Adipocyte (in vitro differentiated cells): ENCODE measurements around the gene OPN1SW.

ENCODE experiments used
- DNase-seq: peaks from one replicate; pipeline ENCODE4 v3.0.0-alpha.2; 2015; ENCODE audit warnings: low read depth
- H3K27me3 ChIP-seq: replicated peaks from 2 replicates; pipeline ENCODE4 v1.7.0; 2013; ENCODE audit warnings: mild to moderate bottlenecking, low read length, moderate library complexity; ENCODE audit not compliant: control insufficient read depth, insufficient read depth
- H3K36me3 ChIP-seq: 2 replicates; pipeline ENCODE4 v1.7.0; 2013; ENCODE audit warnings: low read length, mild to moderate bottlenecking, moderate library complexity; ENCODE audit not compliant: control insufficient read depth, insufficient read depth, severe bottlenecking
- H3K4me1 ChIP-seq: 2 replicates; pipeline ENCODE4 v1.7.0; 2013; ENCODE audit warnings: mild to moderate bottlenecking, low read length, moderate library complexity; ENCODE audit not compliant: control insufficient read depth, insufficient read depth
- H3K4me3 ChIP-seq: 2 replicates; pipeline ENCODE4 v1.7.0; 2013; ENCODE audit warnings: mild to moderate bottlenecking, low read length, moderate library complexity
- H3K9ac ChIP-seq: 2 replicates; pipeline ENCODE4 v1.7.0; 2013; ENCODE audit warnings: mild to moderate bottlenecking, low read length, moderate library complexity
- H3K9me3 ChIP-seq: 2 replicates; pipeline ENCODE4 v1.7.0; 2013; ENCODE audit warnings: mild to moderate bottlenecking, low read length, moderate library complexity; ENCODE audit not compliant: control insufficient read depth

The OPN1SW gene

DNA sequence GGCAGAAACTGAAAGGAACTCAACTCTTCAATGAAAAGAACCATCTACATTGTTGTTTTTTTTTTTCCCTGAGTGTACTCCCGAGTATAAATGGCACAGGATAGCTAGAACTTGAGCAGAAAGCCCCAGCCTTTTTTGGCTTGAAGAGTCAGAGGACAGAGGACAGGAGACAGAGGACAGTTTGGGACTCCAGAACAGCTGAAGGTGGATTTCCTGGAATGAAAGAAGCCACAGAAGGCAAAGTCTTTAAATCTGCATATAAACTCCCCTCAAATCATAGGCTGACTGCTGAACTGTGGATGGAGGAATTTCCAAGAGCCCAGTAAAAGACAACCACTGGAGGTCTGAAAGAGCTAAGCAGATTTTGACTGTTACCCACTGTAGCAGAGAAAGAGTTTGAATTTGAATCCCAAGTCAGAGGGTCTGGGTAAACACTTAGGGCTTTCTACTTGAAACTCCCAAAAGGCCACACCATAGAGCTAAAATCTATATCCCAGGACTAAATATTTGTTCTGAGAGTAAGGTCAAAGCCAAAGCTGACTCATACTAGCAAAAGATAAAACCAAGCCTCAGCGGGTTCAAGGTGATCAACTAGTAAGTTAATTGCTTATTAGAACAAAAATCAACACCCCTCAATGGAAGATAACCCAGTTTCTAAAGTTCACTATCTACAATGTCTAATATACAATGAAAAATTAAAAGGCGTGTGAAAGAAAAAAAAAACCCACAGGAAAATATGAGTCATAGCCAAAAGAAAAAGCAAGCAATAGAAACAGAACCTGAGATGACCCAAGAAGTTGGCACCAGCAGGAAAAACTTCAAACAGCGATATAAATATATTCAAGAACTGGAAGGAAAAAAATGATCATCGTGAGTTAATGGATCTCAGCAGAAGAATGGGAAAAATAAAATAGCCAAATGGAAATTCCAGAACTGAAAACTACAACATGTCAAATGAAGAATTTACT is 1.8 kb upstream of the OPN1SW start:
- Histone ChIP-seq H3K9ac (no peak overlapping the region), H3K9me3 (peaks cover 12% of the 10 kb centered on the region), H3K4me1 (peaks cover 19% of the 10 kb centered on the region), H3K36me3 (peaks cover 23% of the 10 kb centered on the region), H3K4me3 (no peak overlapping the region), H3K27me3 (no peaks in the 10 kb centered on the region)
- DNase-seq = no peak

DNA sequence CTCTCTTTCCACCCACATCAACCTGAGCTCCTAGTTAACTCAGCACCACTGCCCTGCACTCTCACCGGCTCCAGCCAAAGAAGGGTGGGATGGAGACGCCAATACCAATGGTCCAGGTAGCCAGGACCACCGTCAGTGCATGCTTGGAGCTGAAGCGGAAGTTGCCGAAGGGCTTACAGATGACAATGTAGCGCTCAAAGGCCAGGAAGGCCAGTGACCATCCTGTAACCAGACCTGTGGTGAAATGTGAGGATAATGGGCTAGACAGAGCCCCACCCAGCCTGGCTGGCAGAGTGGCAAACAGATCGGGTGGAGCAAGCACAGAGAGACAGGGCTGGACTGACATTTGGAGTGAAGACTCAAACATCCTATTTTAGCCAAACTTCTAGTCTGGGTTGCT is 673 bp downstream of the OPN1SW start:
- Histone ChIP-seq H3K4me3 (no peak overlapping the region), H3K36me3 (peaks cover 48% of the 10 kb centered on the region), H3K27me3 (no peaks in the 10 kb centered on the region), H3K4me1 (no peaks in the 10 kb centered on the region), H3K9ac (no peak overlapping the region), H3K9me3 (peaks cover 12% of the 10 kb centered on the region)
- no peak for DNase-seq

DNA sequence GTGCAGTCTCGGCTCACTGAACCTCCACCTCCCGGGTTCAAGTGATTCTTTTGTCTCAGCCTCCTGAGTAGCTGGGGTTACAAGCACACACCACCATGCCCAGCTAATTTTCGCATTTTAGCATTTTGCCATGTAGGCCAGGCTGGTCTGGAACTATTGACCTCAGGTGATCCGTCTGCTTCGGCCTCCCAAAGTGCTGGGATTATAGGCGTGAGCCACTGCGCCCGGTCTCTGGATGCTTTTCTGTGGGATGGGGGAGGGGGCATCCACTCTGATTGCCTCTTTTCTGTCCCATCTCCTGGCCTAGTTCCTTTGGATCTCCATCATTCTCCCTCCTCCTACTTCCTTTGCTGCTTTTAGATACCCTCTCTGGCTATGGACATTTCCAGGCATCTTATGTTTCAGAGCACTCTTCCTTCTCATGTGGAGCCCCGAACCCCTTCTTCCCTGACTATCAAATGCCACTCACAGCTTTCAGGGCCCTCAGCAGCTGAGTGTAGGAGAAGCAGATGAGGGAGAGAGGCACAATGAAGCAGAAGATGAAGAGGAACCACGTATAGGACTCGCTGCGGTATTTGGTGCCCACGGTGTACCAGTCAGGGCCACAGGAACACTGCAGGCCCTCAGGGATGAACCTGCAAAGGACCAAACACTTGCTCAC is 1.4 kb downstream of the OPN1SW start:
- no peaks in the 10 kb centered on the region for H3K4me1 ChIP-seq
- no peaks in the 10 kb centered on the region for H3K27me3 ChIP-seq
- no peak for DNase-seq
- no peak overlapping the region for H3K9ac ChIP-seq
- H3K4me3 ChIP-seq = no peak overlapping the region
- H3K9me3 ChIP-seq = peaks cover 12% of the 10 kb centered on the region
- peaks cover 56% of the 10 kb centered on the region for H3K36me3 ChIP-seq

DNA sequence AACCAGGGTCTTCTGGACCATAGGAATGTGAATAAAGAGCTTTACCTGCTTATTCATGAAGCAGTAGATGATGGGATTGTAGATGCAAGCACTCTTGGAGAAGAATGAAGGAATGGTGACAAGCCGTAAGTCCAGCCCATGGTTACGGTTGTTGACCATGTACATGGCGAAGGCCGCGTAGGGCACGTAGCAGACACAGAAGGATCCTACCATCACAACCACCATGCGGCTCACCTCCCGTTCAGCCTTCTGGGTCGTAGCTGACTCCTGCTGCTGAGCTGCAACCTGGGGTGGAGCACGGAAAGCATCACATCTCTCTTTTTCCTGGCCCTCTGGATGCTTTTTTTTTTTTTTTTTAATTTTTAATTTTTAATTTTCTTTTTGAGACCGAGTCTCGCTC is 2.0 kb downstream of the OPN1SW start:
- Histone ChIP-seq H3K4me3 (no peak overlapping the region), H3K27me3 (no peaks in the 10 kb centered on the region), H3K36me3 (peaks cover 61% of the 10 kb centered on the region), H3K9me3 (peaks cover 11% of the 10 kb centered on the region), H3K9ac (no peak overlapping the region), H3K4me1 (no peaks in the 10 kb centered on the region)
- no peak for DNase-seq

DNA sequence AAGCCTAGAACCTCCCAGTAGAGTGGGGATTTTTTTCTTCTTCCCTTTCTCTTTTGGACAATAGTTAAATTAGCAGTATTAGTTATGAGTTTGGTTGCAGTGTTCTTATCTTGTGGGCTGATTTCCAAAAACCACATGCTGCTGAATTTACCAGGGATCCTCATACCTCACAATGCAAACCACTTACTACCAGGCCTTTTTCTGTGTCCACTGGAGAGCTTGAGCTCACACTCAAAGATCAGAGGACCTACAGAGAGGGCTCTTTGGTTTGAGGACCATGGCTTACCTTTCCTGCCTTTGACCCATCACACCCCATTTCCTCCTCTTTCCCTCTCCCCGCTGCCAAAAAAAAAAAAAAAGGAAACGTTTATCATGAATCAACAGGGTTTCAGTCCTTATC is 5.4 kb downstream of the OPN1SW start:
- Histone ChIP-seq H3K4me3 (no peak overlapping the region), H3K9ac (no peak overlapping the region), H3K4me1 (no peaks in the 10 kb centered on the region), H3K27me3 (no peaks in the 10 kb centered on the region), H3K9me3 (no peaks in the 10 kb centered on the region), H3K36me3 (peaks cover 91% of the 10 kb centered on the region)
- no peak for DNase-seq

DNA sequence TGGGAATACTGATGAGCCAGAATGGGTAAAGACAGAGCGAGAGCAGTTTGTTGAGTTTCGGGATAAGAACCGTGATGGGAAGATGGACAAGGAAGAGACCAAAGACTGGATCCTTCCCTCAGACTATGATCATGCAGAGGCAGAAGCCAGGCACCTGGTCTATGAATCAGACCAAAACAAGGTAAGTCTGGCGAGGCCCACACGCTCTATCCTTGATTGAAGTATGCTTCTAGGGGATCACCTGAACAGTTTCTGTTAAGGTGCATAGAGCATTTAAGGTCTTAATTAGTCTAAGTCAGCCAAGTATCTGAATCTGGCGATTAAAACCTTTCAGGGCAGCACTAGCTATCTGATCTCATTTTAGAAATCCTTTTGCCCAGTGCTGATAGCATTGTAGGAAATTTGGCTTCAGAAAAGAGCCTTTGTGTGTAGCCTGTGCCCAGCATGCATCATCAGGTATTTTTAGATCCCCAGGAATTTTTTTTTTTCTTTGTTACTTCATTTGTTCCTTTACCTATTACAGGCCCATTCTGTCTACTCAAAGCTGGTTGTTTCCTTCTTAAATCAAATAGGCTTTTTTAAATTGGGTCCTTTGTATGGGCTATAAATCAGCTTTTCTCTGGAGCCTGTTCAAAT is 8.0 kb downstream of the OPN1SW start:
- no peak for DNase-seq
- H3K9me3 ChIP-seq = no peaks in the 10 kb centered on the region
- no peaks in the 10 kb centered on the region for H3K27me3 ChIP-seq

DNA sequence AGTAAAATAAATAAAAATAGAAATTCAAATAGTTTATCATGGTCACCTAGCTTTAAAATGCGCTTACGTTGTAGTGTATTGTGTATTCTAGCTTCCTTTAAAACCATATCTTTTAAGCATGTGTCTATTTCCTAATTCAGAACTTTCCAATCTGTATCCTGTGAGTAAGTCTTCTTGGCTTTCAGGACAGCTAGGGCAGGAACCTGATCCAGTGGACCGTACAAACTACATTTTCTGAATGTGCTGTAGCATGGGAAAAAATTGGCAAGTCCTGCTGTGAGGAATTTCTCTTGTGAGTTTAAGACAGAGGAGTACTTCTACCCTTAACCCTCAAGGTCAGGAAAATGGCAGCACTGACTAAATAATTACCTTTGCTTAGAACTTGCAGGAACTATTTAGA is 12.1 kb downstream of the OPN1SW start:
- Histone ChIP-seq H3K36me3 (peaks cover 91% of the 10 kb centered on the region), H3K4me1 (no peaks in the 10 kb centered on the region), H3K9me3 (no peaks in the 10 kb centered on the region), H3K4me3 (no peak overlapping the region), H3K27me3 (no peaks in the 10 kb centered on the region), H3K9ac (no peak overlapping the region)
- DNase-seq = no peak

More for the DNA sequence above, 8.0 kb downstream of the OPN1SW start:
- no peak overlapping the region for H3K4me3 ChIP-seq
- peaks cover 91% of the 10 kb centered on the region for H3K36me3 ChIP-seq
- no peak overlapping the region for H3K9ac ChIP-seq
- no peaks in the 10 kb centered on the region for H3K4me1 ChIP-seq

DNA sequence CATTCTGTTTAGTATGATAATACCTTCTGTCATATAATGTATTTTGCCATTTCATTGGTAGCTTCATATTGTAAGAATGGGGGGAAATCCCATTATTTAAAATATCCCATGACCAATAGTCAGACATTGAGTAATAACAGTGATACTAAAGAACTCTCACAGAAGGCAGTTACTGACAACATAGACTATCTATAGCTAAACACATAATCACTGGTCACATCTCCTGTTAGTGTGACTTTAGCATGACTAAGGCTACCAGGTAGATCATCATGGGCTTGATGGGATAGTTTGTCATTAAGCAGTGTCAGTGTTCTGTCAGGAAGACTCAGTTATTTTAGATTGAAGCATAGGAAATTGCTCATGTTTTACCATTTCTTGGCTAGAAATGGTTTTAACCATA is 16.4 kb downstream of the OPN1SW start:
- DNase-seq = no peak
- no peaks in the 10 kb centered on the region for H3K27me3 ChIP-seq
- no peaks in the 10 kb centered on the region for H3K9me3 ChIP-seq
- peaks cover 76% of the 10 kb centered on the region for H3K36me3 ChIP-seq
- H3K4me3 ChIP-seq = no peak overlapping the region
- peaks cover 30% of the 10 kb centered on the region for H3K4me1 ChIP-seq
- H3K9ac ChIP-seq = no peak overlapping the region

DNA sequence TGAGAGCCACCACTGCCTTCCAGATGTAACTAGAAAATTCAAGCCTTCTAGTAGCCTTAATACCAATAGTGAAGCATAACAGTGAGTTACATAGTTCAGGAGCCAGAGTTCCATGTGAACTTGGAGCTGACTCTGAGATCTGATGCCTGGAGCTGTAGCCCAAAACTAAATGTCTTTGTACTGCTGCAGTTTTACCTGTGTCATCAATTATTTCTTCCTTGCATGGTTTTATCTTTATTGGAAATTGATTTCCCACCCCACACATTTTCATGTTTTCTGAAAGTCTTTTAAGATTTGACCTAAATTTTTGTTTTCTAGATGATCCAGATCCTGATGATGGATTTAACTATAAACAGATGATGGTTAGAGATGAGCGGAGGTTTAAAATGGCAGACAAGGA is 17.0 kb downstream of the OPN1SW start:
- Histone ChIP-seq H3K36me3 (peaks cover 76% of the 10 kb centered on the region), H3K9me3 (no peaks in the 10 kb centered on the region), H3K27me3 (no peaks in the 10 kb centered on the region), H3K9ac (no peak overlapping the region), H3K4me1 (peaks cover 30% of the 10 kb centered on the region), H3K4me3 (no peak overlapping the region)
- no peak for DNase-seq

DNA sequence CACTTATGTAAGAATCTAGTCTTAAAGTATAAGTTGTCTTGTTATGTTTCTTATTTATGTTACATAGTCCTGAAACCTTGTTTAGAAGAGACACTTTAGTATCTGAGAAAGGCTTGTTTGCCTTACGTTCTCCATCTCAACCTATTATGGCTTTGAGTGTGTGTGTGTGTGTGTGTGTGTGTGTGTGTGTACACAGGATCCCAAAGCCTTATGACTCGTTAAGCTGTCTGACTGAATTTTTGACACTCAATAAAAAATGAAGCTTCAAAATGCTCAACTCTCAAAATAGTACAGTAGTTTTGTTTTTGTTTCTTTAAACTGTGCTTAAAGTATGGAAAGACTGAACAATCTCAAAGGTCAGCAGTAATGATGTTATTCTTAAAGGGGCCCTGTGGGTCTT is 18.4 kb downstream of the OPN1SW start:
- Histone ChIP-seq H3K4me1 (peaks cover 30% of the 10 kb centered on the region), H3K9me3 (no peaks in the 10 kb centered on the region), H3K27me3 (no peaks in the 10 kb centered on the region), H3K4me3 (no peak overlapping the region), H3K36me3 (peaks cover 81% of the 10 kb centered on the region), H3K9ac (peak overlapping the region; percentile 76)
- DNase-seq = no peak

DNA sequence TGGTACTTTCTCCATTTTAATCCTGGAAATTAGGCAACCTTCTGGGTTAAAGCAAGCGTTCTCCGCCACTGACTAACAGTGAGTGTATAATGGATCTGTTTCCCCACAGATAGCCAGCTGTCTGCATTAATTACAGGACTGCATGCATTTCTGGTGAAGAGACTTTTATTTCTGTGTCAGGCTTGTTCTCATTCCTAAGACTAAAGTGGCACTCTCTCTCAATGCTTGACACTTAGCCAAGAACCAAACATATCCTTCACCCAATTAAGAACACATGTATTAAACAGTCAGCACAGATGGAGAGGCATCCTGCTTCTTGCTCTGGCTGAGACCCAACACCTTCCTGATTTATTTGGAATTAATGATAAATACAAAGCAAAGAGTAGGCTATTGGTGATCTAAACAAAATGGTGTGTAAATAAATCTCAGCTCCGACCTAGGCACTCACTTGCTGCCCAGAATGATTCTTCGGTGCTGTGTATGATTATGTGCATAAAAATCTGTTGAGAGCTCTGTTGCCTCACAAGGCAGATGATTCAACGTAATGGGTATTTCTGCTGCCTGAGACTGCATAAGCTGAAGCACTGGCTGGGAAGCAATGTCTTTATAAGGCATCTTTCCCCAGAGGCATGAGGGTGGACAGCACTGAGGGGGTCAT is 19.6 kb downstream of the OPN1SW start:
- DNase-seq = peak; percentile 95

More for the DNA sequence above, 19.6 kb downstream of the OPN1SW start:
- Histone ChIP-seq H3K9ac (peak overlapping the region; percentile 76), H3K36me3 (peaks cover 81% of the 10 kb centered on the region), H3K4me1 (peaks cover 30% of the 10 kb centered on the region), H3K27me3 (no peaks in the 10 kb centered on the region), H3K4me3 (peak overlapping the region; percentile 59), H3K9me3 (no peaks in the 10 kb centered on the region)
